Effector CD4-positive, alpha-beta T cell (primary cell): ENCODE data around the gene SCAMP3.
"Not testable (repeated sequence)": the region's sequence is repeated elsewhere in the genome, so short reads cannot be mapped to it uniquely, and the experiment has no call there.

Experiments
- DNase-seq: peaks from one replicate; pipeline ENCODE4 v3.0.0-alpha.2; 2020

The SCAMP3 gene

GRCh38 chr1:155254228-155254713, 7.9 kb downstream of the SCAMP3 start:
- DNase-seq, result no peak

- DNase-seq, result no peak
Observed at GRCh38 chr1:155253797-155254196, 8.4 kb downstream of the SCAMP3 start.

- DNase-seq, result no peak
Observed at GRCh38 chr1:155253208-155253607, 9.0 kb downstream of the SCAMP3 start.

- no peak for DNase-seq
Observed at GRCh38 chr1:155251566-155251965, 10.6 kb downstream of the SCAMP3 start.

GRCh38 chr1:155250633-155251449, 11.3 kb downstream of the SCAMP3 start:
- DNase-seq, result peak; percentile 98

GRCh38 chr1:155250246-155250632, 11.9 kb downstream of the SCAMP3 start:
- DNase-seq, result no peak

GRCh38 chr1:155247667-155248553, 14.2 kb downstream of the SCAMP3 start:
- DNase-seq, result no peak

- not testable (repeated sequence) for DNase-seq
Observed at GRCh38 chr1:155246796-155247195, 15.4 kb downstream of the SCAMP3 start.

- no peak for DNase-seq
Observed at GRCh38 chr1:155245163-155245524, 17.0 kb downstream of the SCAMP3 start.

- peak; percentile 86 for DNase-seq
Observed at GRCh38 chr1:155244368-155245162, 17.6 kb downstream of the SCAMP3 start.

GRCh38 chr1:155242805-155243358, 19.3 kb downstream of the SCAMP3 start:
- no peak for DNase-seq

GRCh38 chr1:155241841-155242264, 20.3 kb downstream of the SCAMP3 start:
- no peak for DNase-seq

- peak; percentile 64 for DNase-seq
Observed at GRCh38 chr1:155241069-155241679, 21.0 kb downstream of the SCAMP3 start.

GRCh38 chr1:155236451-155236850, 25.7 kb downstream of the SCAMP3 start:
- DNase-seq, result no peak

- DNase-seq, result not testable (repeated sequence)
Observed at GRCh38 chr1:155235375-155235774, 26.8 kb downstream of the SCAMP3 start.

GRCh38 chr1:155233502-155233901, 28.7 kb downstream of the SCAMP3 start:
- not testable (repeated sequence) for DNase-seq

GRCh38 chr1:155232001-155232978, 29.9 kb downstream of the SCAMP3 start:
- not testable (repeated sequence) for DNase-seq

GRCh38 chr1:155231302-155231701, 30.9 kb downstream of the SCAMP3 start:
- not testable (repeated sequence) for DNase-seq

- no peak for DNase-seq
Observed at GRCh38 chr1:155228096-155228427, 34.1 kb downstream of the SCAMP3 start.

- DNase-seq, result peak; percentile 94
Observed at GRCh38 chr1:155227261-155228095, 34.7 kb downstream of the SCAMP3 start.
